Fibroblast of mammary gland (primary cell): ENCODE measurements around the gene PRAMEF2.
"Not testable (repeated sequence)": the region's sequence is repeated elsewhere in the genome, so short reads cannot be mapped to it uniquely, and the experiment has no call there.

Experiments
- DNase-seq: peaks from one replicate; pipeline ENCODE4 v3.0.0-alpha.2; 2010; ENCODE audit warnings: low read depth
- H3K4me3 ChIP-seq: 2 replicates; pipeline ENCODE4 v1.5.1; 2011; ENCODE audit warnings: low read depth, mild to moderate bottlenecking, low read length, moderate library complexity; ENCODE audit not compliant: control insufficient read depth

PRAMEF2 gene

GRCh38 chr1:12899186-12899585 is 42.3 kb downstream of the PRAMEF2 start:
- not testable (repeated sequence) for DNase-seq, H3K4me3 ChIP-seq

GRCh38 chr1:12903793-12904572 is 47.1 kb downstream of the PRAMEF2 start:
- H3K4me3 ChIP-seq, DNase-seq: not testable (repeated sequence)
